CD4-positive, alpha-beta T cell treated with Interleukin-17A for 1 hour (primary cell): ENCODE measurements around the gene PPFIBP1.

ENCODE experiments used
- DNase-seq: peaks from one replicate; pipeline ENCODE4 v3.0.0-alpha.2; 2020

Gene PPFIBP1

GRCh38 chr12:27674989-27675388 is 151.0 kb downstream of the PPFIBP1 start:
- no peak for DNase-seq

- no peak for DNase-seq
Observed at GRCh38 chr12:27680619-27681018, 156.6 kb downstream of the PPFIBP1 start.

GRCh38 chr12:27682534-27682933 is 158.5 kb downstream of the PPFIBP1 start:
- DNase-seq: no peak

GRCh38 chr12:27685274-27685673 is 161.3 kb downstream of the PPFIBP1 start:
- DNase-seq: no peak

GRCh38 chr12:27686147-27686546 is 162.1 kb downstream of the PPFIBP1 start:
- DNase-seq: no peak

GRCh38 chr12:27688671-27689070 is 164.7 kb downstream of the PPFIBP1 start:
- DNase-seq: no peak

- DNase-seq: no peak
Observed at GRCh38 chr12:27689558-27690180, 165.7 kb downstream of the PPFIBP1 start.

GRCh38 chr12:27693403-27693802 is 169.4 kb downstream of the PPFIBP1 start:
- DNase-seq: no peak

- no peak for DNase-seq
Observed at GRCh38 chr12:27695556-27696292, 171.7 kb downstream of the PPFIBP1 start.

- DNase-seq: no peak
Observed at GRCh38 chr12:27696293-27696652, 172.3 kb downstream of the PPFIBP1 start, which contains the start of gene REP15. Gene REP15 (plus strand): TSS chr12:27696447. CDS start chr12:27696563, 116 bp downstream.

- DNase-seq: no peak
Observed at GRCh38 chr12:27696864-27697564, 173.0 kb downstream of the PPFIBP1 start.

- peak; percentile 77 for DNase-seq
Observed at GRCh38 chr12:27703720-27704452, 179.9 kb downstream of the PPFIBP1 start.

- no peak for DNase-seq
Observed at GRCh38 chr12:27705263-27705662, 181.3 kb downstream of the PPFIBP1 start.

- DNase-seq: no peak
Observed at GRCh38 chr12:27707216-27707615, 183.2 kb downstream of the PPFIBP1 start.

- no peak for DNase-seq
Observed at GRCh38 chr12:27709212-27709931, 185.4 kb downstream of the PPFIBP1 start.

- peak; percentile 44 for DNase-seq
Observed at GRCh38 chr12:27709932-27710591, 186.1 kb downstream of the PPFIBP1 start.

- peak; percentile 92 for DNase-seq
Observed at GRCh38 chr12:27710592-27711316, 186.7 kb downstream of the PPFIBP1 start, which contains the start of gene MRPS35. Gene MRPS35 (plus strand): TSS chr12:27710832. CDS start chr12:27710844, 12 bp downstream.

GRCh38 chr12:27711317-27711682 is 187.3 kb downstream of the PPFIBP1 start:
- DNase-seq: peak; percentile 5

- no peak for DNase-seq
Observed at GRCh38 chr12:27711967-27712366, 188.0 kb downstream of the PPFIBP1 start.

GRCh38 chr12:27723212-27723611 is 199.2 kb downstream of the PPFIBP1 start:
- no peak for DNase-seq

GRCh38 chr12:27730097-27730588 is 206.1 kb downstream of the PPFIBP1 start:
- no peak for DNase-seq
